HepG2 (cell line): ENCODE results near the gene WTAP. TPM values are rescaled to one million over a fixed set of nuclear protein-coding genes. Genes with fewer than 3 reads are reported as not detected.

Experiments
- ASH2L ChIP-seq: fragments of 300-600, 200-600 bp; sonication (generic); IDR thresholded peaks from 2 replicates; pipeline ENCODE4 v1.7.0; 2017; ENCODE audit warnings: low read depth, mild to moderate bottlenecking, moderate library complexity, mixed read lengths, low read length; ENCODE audit not compliant: insufficient read length
- CSRNP1 ChIP-seq: sonication (generic); formaldehyde crosslinking; IDR thresholded peaks from 2 replicates; pipeline ENCODE4 v1.8.1; 2023; ENCODE audit warnings: mild to moderate bottlenecking, missing genetic modification reagents
- EHMT2 ChIP-seq: fragments of 200-600 bp; sonication (generic); IDR thresholded peaks from 2 replicates; pipeline ENCODE4 v1.7.0; 2017; ENCODE audit warnings: antibody characterized with exemption, low read depth, low read length, borderline replicate concordance
- IRF1 ChIP-seq: sonication (generic); formaldehyde crosslinking; IDR thresholded peaks from 2 replicates; pipeline ENCODE4 v1.4.0; 2020; ENCODE audit warnings: low read depth, mild to moderate bottlenecking, missing genetic modification reagents
- KDM5B ChIP-seq: sonication (generic); formaldehyde crosslinking; IDR thresholded peaks from 2 replicates; pipeline ENCODE4 v1.4.0; 2020; ENCODE audit warnings: missing genetic modification reagents, mild to moderate bottlenecking, borderline replicate concordance
- KLF12 ChIP-seq: sonication (generic); formaldehyde crosslinking; IDR thresholded peaks from 2 replicates; pipeline ENCODE4 v1.4.0; 2020; ENCODE audit warnings: missing genetic modification reagents, borderline replicate concordance
- KLF6 ChIP-seq: IDR thresholded peaks from 2 replicates; pipeline ENCODE4 v1.8.0; 2016; ENCODE audit warnings: missing biosample characterization, missing genetic modification reagents
- MXI1 ChIP-seq: IDR thresholded peaks from 3 replicates; pipeline ENCODE4 v1.6.1; 2012; ENCODE audit warnings: low read depth, low read length, inconsistent platforms, borderline replicate concordance
- REXO4 ChIP-seq: sonication (generic); formaldehyde crosslinking; IDR thresholded peaks from 2 replicates; pipeline ENCODE4 v1.8.0; 2022; ENCODE audit warnings: missing genetic modification reagents, mild to moderate bottlenecking, borderline replicate concordance
- SRF ChIP-seq: IDR thresholded peaks from 2 replicates; pipeline ENCODE4 v1.6.1; 2011; ENCODE audit warnings: mild to moderate bottlenecking, low read depth, low read length, moderate library complexity
- TIGD3 ChIP-seq: sonication (generic); formaldehyde crosslinking; IDR thresholded peaks from 2 replicates; pipeline ENCODE4 v1.5.1; 2020; ENCODE audit warnings: mild to moderate bottlenecking, missing genetic modification reagents, borderline replicate concordance
- TP53 ChIP-seq: sonication (generic); formaldehyde crosslinking; conservative IDR thresholded peaks from 2 replicates; pipeline ENCODE4 v1.4.0; 2020; ENCODE audit warnings: missing genetic modification reagents
- ZNF333 ChIP-seq: sonication (generic); formaldehyde crosslinking; IDR thresholded peaks from 2 replicates; pipeline ENCODE4 v1.4.0; 2020; ENCODE audit warnings: mild to moderate bottlenecking, missing genetic modification reagents, borderline replicate concordance
- ZNF34 ChIP-seq: sonication (generic); formaldehyde crosslinking; IDR thresholded peaks from 2 replicates; pipeline ENCODE4 v1.4.0; 2020; ENCODE audit warnings: mild to moderate bottlenecking, missing genetic modification reagents, borderline replicate concordance
- ZNF646 ChIP-seq: sonication (generic); formaldehyde crosslinking; IDR thresholded peaks from 2 replicates; pipeline ENCODE4 v1.9.0; 2021; ENCODE audit warnings: mild to moderate bottlenecking, missing genetic modification reagents
- ZNF75D ChIP-seq: sonication (generic); formaldehyde crosslinking; IDR thresholded peaks from 2 replicates; pipeline ENCODE4 v1.8.1; 2023; ENCODE audit warnings: missing genetic modification reagents, mild to moderate bottlenecking, borderline replicate concordance
- ZNF788 ChIP-seq: sonication (generic); formaldehyde crosslinking; IDR thresholded peaks from 2 replicates; pipeline ENCODE4 v1.5.0; 2020; ENCODE audit warnings: mild to moderate bottlenecking, missing genetic modification reagents, borderline replicate concordance
- ZSCAN21 ChIP-seq: sonication (generic); formaldehyde crosslinking; IDR thresholded peaks from 2 replicates; pipeline ENCODE4 v1.8.0; 2022; ENCODE audit warnings: mild to moderate bottlenecking, missing genetic modification reagents, moderate library complexity, borderline replicate concordance
- polyA plus RNA-seq, 8 experiments: library from polyadenylated mRNA; depleted of rRNA in 3 of 8; stranded (reverse) in 7 of 8; unstranded in 1 of 8; fragments of >200 nt; fragmentation: Illumina TruSeq in 4 of 8; extraction: Trizol in 4 of 8; gene quantifications; 2 replicates each; pipeline versions ENCODE4 v1.2.1 to v1.2.3, GENCODE V29; 2011 to 2016; ENCODE audit warnings: low read depth in 4 of 8, missing spikeins in 1 of 8, mixed read lengths in 1 of 8; ENCODE audit not compliant: insufficient read depth in 1 of 8
- total RNA-seq, 5 experiments: library from RNA; depleted of rRNA; stranded (reverse); fragments of >200 nt; fragmentation: Illumina TruSeq; extraction: Trizol; gene quantifications; 2 replicates each; pipeline ENCODE4 v1.2.3, GENCODE V29; 2016; ENCODE audit warnings: low read depth in 1 of 5

The WTAP gene
- total and polyA plus RNA-seq, 2 of the 13 experiments (the other 11 are each of a cell fraction or from before 2014, with no cell fraction given) = 31.6 to 167 TPM

GRCh38 chr6:159727717-159728445 is 575 bp downstream of the WTAP start (continued):
- TF ChIP-seq ZNF646 (CRISPR knock-in tag) (no peak), KDM5B (CRISPR knock-in tag) (0 out of 2 replicates have a peak, but pooled peaks have one; percentile 4), TIGD3 (CRISPR knock-in tag) (no peak), MXI1 (peak; percentile 49; the same call in 2 of the 3 replicates), SRF (no peak), IRF1 (CRISPR knock-in tag) (no peak), ZNF333 (CRISPR knock-in tag) (no peak; the same call in 1 of the 2 replicates), EHMT2 (no peak), TP53 (CRISPR knock-in tag) (no peak), ZNF788 (CRISPR knock-in tag) (no peak), ASH2L (peak; percentile 73), ZSCAN21 (peak; percentile 3; the same call in 1 of the 2 replicates), KLF12 (no peak; the same call in 1 of the 2 replicates), KLF6 (CRISPR knock-in tag) (no peak; the same call in 1 of the 2 replicates), CSRNP1 (no peak), ZNF75D (CRISPR knock-in tag) (no peak), REXO4 (CRISPR knock-in tag) (peak; percentile 83; the same call in 1 of the 2 replicates), ZNF34 (CRISPR knock-in tag) (no peak)
